BLaER1 (cell line): Measurements from ENCODE around the gene NFILZ.

Experiments
- H3K27ac ChIP-seq: shearing (Covaris generic); formaldehyde crosslinking; 2 replicates; pipeline ENCODE4 v1.8.1; 2022
- H3K27me3 ChIP-seq: shearing (Covaris generic); formaldehyde crosslinking; 2 replicates; pipeline ENCODE4 v1.8.1; 2022
- H3K36me3 ChIP-seq: shearing (Covaris generic); formaldehyde crosslinking; 2 replicates; pipeline ENCODE4 v1.8.1; 2022
- H3K4me1 ChIP-seq: shearing (Covaris generic); formaldehyde crosslinking; 2 replicates; pipeline ENCODE4 v1.8.1; 2022
- H3K4me2 ChIP-seq: shearing (Covaris generic); formaldehyde crosslinking; 2 replicates; pipeline ENCODE4 v1.8.1; 2022
- H3K4me3 ChIP-seq: shearing (Covaris generic); formaldehyde crosslinking; 2 replicates; pipeline ENCODE4 v1.8.1; 2022
- H3K9ac ChIP-seq: shearing (Covaris generic); formaldehyde crosslinking; 2 replicates; pipeline ENCODE4 v1.8.1; 2022
- H3K9me3 ChIP-seq: shearing (Covaris generic); formaldehyde crosslinking; 2 replicates; pipeline ENCODE4 v1.8.1; 2022
- H4K20me1 ChIP-seq: shearing (Covaris generic); formaldehyde crosslinking; 2 replicates; pipeline ENCODE4 v1.8.1; 2022
- Cebpa-rat ChIP-seq: shearing (Covaris generic); IDR thresholded peaks from 2 replicates; pipeline ENCODE4 v1.8.1; 2022

The NFILZ gene

GRCh38 chr19:8596168-8596567 lies 34.3 kb upstream of the NFILZ start:
- peak overlapping the region; percentile 74 for H3K27ac ChIP-seq
- H3K27me3 ChIP-seq: no peaks in the 10 kb centered on the region
- peak overlapping the region; percentile 22; the same call in 1 of the 2 replicates for H3K4me3 ChIP-seq
- peaks cover 10% of the 10 kb centered on the region for H3K9me3 ChIP-seq
- peaks cover 21% of the 10 kb centered on the region for H4K20me1 ChIP-seq
- peak overlapping the region; percentile 38; the same call in 1 of the 2 replicates for H3K9ac ChIP-seq
- peaks cover 59% of the 10 kb centered on the region for H3K4me1 ChIP-seq
- peaks cover 67% of the 10 kb centered on the region for H3K36me3 ChIP-seq
- TF ChIP-seq Cebpa-rat: no peak
- H3K4me2 ChIP-seq: peak overlapping the region; percentile 90

- Histone ChIP-seq H3K9me3 (peaks cover 7% of the 10 kb centered on the region), H3K4me2 (no peak overlapping the region), H3K27ac (no peak overlapping the region), H3K4me3 (no peak overlapping the region), H3K4me1 (peaks cover 34% of the 10 kb centered on the region), H3K36me3 (peaks cover 88% of the 10 kb centered on the region), H3K9ac (no peak overlapping the region), H3K27me3 (no peaks in the 10 kb centered on the region), H4K20me1 (peaks cover 20% of the 10 kb centered on the region)
- no peak for TF ChIP-seq Cebpa-rat
Measured at GRCh38 chr19:8600064-8600463, 30.4 kb upstream of the NFILZ start.

DNA sequence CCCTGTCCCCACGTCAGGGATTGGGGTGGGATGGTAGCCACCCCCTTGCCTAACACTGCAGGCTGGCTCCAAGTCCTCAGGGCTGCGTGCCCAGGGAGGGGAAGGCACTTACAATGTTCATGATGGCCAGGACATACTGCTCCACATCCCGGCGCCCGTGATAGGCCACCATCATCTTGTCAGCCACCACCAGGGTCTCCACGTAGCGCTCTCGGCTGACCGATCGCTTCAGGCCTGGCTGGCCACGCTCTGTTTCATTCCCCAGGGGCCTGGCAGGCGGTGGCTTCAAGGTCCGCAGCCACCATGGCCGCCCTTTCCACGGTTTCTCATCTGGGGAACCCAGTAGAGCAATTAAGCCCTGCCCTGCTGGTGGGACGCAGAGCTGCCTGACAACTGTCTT lies 29.6 kb upstream of the NFILZ start:
- H3K27me3 ChIP-seq: no peaks in the 10 kb centered on the region
- no peak overlapping the region for H3K27ac ChIP-seq
- H4K20me1 ChIP-seq: peaks cover 24% of the 10 kb centered on the region
- peaks cover 26% of the 10 kb centered on the region for H3K4me1 ChIP-seq
- no peak for TF ChIP-seq Cebpa-rat
- H3K36me3 ChIP-seq: peaks cover 93% of the 10 kb centered on the region
- H3K4me2 ChIP-seq: no peak overlapping the region
- H3K9me3 ChIP-seq: peaks cover 15% of the 10 kb centered on the region
- H3K4me3 ChIP-seq: no peak overlapping the region
- no peak overlapping the region for H3K9ac ChIP-seq

DNA sequence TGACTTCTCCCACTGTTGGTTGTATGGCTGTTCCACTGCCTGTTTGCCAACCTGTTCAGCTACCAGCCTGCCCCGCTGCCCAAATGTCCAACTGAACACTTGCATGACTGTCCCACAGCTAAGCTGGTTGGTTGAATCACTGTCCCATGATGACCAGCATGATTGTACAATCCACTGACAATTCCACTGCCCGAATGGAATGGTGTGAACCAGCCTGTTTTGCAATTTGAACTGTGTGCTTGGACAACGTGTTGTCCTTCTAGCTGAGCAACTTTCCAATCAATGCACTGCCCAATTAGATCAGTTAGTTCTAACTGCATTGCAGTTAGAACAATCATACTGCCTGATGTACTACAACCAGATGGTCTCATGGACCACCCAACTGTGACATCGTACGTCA lies 28.6 kb upstream of the NFILZ start:
- Histone ChIP-seq H4K20me1 (peaks cover 22% of the 10 kb centered on the region), H3K27me3 (no peaks in the 10 kb centered on the region), H3K9me3 (peaks cover 23% of the 10 kb centered on the region), H3K4me2 (no peak overlapping the region), H3K9ac (no peak overlapping the region), H3K4me3 (no peak overlapping the region), H3K4me1 (peaks cover 16% of the 10 kb centered on the region), H3K27ac (no peak overlapping the region), H3K36me3 (peaks cover 96% of the 10 kb centered on the region)
- no peak for TF ChIP-seq Cebpa-rat

- H3K9me3 ChIP-seq: peaks cover 23% of the 10 kb centered on the region
- no peak overlapping the region for H3K27ac ChIP-seq
- H3K4me2 ChIP-seq: no peak overlapping the region
- H3K9ac ChIP-seq: no peak overlapping the region
- no peaks in the 10 kb centered on the region for H3K27me3 ChIP-seq
- no peak overlapping the region for H3K4me3 ChIP-seq
- TF ChIP-seq Cebpa-rat: no peak
- H4K20me1 ChIP-seq: peaks cover 42% of the 10 kb centered on the region
- H3K4me1 ChIP-seq: peaks cover 15% of the 10 kb centered on the region
- peaks cover 71% of the 10 kb centered on the region for H3K36me3 ChIP-seq
Measured at GRCh38 chr19:8605514-8605913, 24.9 kb upstream of the NFILZ start.

GRCh38 chr19:8607386-8607785 lies 23.0 kb upstream of the NFILZ start:
- Histone ChIP-seq H3K4me2 (no peak overlapping the region), H4K20me1 (peaks cover 42% of the 10 kb centered on the region), H3K36me3 (peaks cover 52% of the 10 kb centered on the region), H3K27me3 (no peaks in the 10 kb centered on the region), H3K4me1 (peaks cover 26% of the 10 kb centered on the region), H3K4me3 (no peak overlapping the region), H3K9me3 (peaks cover 23% of the 10 kb centered on the region), H3K27ac (no peak overlapping the region), H3K9ac (no peak overlapping the region)
- TF ChIP-seq Cebpa-rat: no peak

- TF ChIP-seq Cebpa-rat: no peak
- Histone ChIP-seq H3K9ac (peak overlapping the region; percentile 95), H3K27ac (peak overlapping the region; percentile 87), H3K4me2 (peak overlapping the region; percentile 95), H3K4me1 (peaks cover 39% of the 10 kb centered on the region), H3K36me3 (peaks cover 37% of the 10 kb centered on the region), H3K27me3 (no peaks in the 10 kb centered on the region), H3K4me3 (peak overlapping the region; percentile 92), H3K9me3 (peaks cover 23% of the 10 kb centered on the region), H4K20me1 (peaks cover 38% of the 10 kb centered on the region)
Measured at GRCh38 chr19:8608941-8609278, 21.5 kb upstream of the NFILZ start.

DNA sequence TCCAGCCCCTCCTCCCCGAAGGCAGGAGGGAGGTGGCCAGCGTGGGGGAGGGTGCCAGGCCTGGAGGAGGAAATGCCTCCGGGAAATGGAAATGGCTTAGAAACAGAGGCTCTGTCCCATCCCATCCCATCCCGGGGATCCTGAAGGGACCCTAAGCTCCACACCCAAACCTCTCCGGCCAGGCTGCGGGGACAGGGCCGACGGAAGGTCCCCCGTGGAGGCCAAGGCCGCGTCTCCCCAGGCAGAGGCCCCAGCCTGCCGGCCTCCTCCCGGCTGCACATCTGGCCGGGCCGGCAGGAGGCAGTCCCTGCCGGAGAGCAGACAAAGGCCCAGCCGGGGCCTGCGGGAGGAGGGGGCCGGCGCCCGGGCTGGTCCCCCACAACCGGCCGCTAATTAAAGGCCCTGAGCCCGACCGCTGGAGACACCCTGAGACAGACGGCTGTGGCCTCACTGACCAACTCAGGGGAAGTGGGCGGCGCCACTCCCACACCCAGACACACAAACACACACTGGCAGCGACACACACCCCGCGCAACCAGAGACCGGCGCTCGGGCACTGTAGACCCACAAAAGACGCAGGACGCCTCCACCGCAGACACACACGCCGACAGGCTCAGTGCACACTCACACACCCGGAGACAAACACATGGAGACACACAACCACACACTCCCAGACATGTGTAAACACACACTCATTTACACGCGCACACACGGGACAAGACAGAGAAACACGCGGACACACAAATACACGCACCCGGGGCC lies 21.0 kb upstream of the NFILZ start:
- Histone ChIP-seq H3K4me2 (peak overlapping the region; percentile 95), H3K9ac (peak overlapping the region; percentile 95), H3K36me3 (peaks cover 32% of the 10 kb centered on the region), H3K27me3 (no peaks in the 10 kb centered on the region), H3K4me3 (peak overlapping the region; percentile 92), H3K4me1 (peaks cover 39% of the 10 kb centered on the region), H3K9me3 (peaks cover 22% of the 10 kb centered on the region), H4K20me1 (peaks cover 37% of the 10 kb centered on the region), H3K27ac (peak overlapping the region; percentile 87)
- TF ChIP-seq Cebpa-rat: no peak

- peak within 1 kb of the TSS; percentile 87 for H3K27ac ChIP-seq
- no peaks in the 10 kb centered on the region for H3K27me3 ChIP-seq
- peaks cover 37% of the 10 kb centered on the region for H4K20me1 ChIP-seq
- H3K4me3 ChIP-seq: peak within 1 kb of the TSS; percentile 92
- peaks cover 23% of the 10 kb centered on the region for H3K36me3 ChIP-seq
- H3K9me3 ChIP-seq: peaks cover 14% of the 10 kb centered on the region
- H3K4me1 ChIP-seq: peaks cover 39% of the 10 kb centered on the region
- peak within 1 kb of the TSS; percentile 95 for H3K4me2 ChIP-seq
- H3K9ac ChIP-seq: peak within 1 kb of the TSS; percentile 95
- no peak for TF ChIP-seq Cebpa-rat
Measured at GRCh38 chr19:8610041-8610935, 20.1 kb upstream of the NFILZ start, which contains the start of gene ADAMTS10. TSS of gene ADAMTS10 (minus strand) at chr19:8610715. CDS start at chr19:8605710, 5,005 bp downstream.

DNA sequence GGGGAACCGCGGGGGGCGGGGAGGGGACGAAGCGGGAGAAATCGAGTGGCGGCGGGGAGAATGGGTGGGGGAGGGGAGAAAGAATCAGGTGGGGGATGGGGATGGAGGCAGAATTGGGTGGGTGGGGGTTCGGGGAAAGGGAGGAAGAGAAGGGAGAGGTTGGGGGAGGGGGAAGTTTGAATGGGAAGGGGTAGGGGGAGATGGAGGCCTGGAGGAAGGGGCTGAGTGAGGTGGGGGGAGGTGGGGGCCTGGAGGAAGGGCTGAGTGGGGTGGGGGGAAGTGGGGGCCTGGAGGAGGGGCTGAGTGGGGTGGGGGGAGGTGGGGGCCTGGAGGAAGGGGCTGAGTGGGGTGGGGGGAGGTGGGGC lies 19.5 kb upstream of the NFILZ start:
- Histone ChIP-seq H3K27me3 (no peaks in the 10 kb centered on the region), H3K9me3 (peaks cover 7% of the 10 kb centered on the region), H3K36me3 (peaks cover 17% of the 10 kb centered on the region), H3K4me3 (peak overlapping the region; percentile 92), H3K4me1 (peaks cover 39% of the 10 kb centered on the region), H3K27ac (peak overlapping the region; percentile 87), H4K20me1 (peaks cover 31% of the 10 kb centered on the region), H3K4me2 (peak overlapping the region; percentile 95), H3K9ac (peak overlapping the region; percentile 95)
- no peak for TF ChIP-seq Cebpa-rat
